Activated naive CD8-positive, alpha-beta T cell (primary cell): ENCODE results near the gene PEX13.
"Not testable (repeated sequence)": the region's sequence is repeated elsewhere in the genome, so short reads cannot be mapped to it uniquely, and the experiment has no call there.

Experiments
- H3K27ac Mint-ChIP-seq: one replicate; pipeline ENCODE4 v1.8.0; 2021; ENCODE audit warnings: mixed read lengths
- H3K27me3 Mint-ChIP-seq: one replicate; pipeline ENCODE4 v1.8.0; 2021; ENCODE audit warnings: mixed read lengths
- H3K36me3 Mint-ChIP-seq: one replicate; pipeline ENCODE4 v1.8.0; 2021; ENCODE audit warnings: mixed read lengths
- H3K4me1 Mint-ChIP-seq: one replicate; pipeline ENCODE4 v1.8.0; 2021; ENCODE audit warnings: low read depth, mixed read lengths
- H3K4me3 Mint-ChIP-seq: one replicate; pipeline ENCODE4 v1.8.0; 2021; ENCODE audit warnings: mild to moderate bottlenecking, mixed read lengths
- H3K9me3 Mint-ChIP-seq: one replicate; pipeline ENCODE4 v1.8.0; 2021; ENCODE audit warnings: low read depth, mixed read lengths

Gene PEX13

GRCh38 chr2:61017556-61018317 is at the start of gene PEX13, which contains the start of gene PUS10:
Gene PEX13 (plus strand): TSS chr2:61017720. CDS start chr2:61017760, 40 bp downstream.
Gene PUS10 (minus strand): TSS chr2:61018255. CDS start chr2:61011890, 6,365 bp downstream.
- Mint-ChIP-seq H3K27ac (peak within 1 kb of the TSS; percentile 100), H3K27me3 (no peaks in the 10 kb centered on the region), H3K4me3 (peak within 1 kb of the TSS; percentile 99), H3K4me1 (peaks cover 53% of the 10 kb centered on the region), H3K36me3 (peaks cover 7% of the 10 kb centered on the region), H3K9me3 (no peaks in the 10 kb centered on the region)

- H3K27me3 Mint-ChIP-seq, result no peaks in the 10 kb centered on the region
- no peak overlapping the region for H3K27ac Mint-ChIP-seq
- H3K4me3 Mint-ChIP-seq, result no peak overlapping the region
- peaks cover 21% of the 10 kb centered on the region for H3K4me1 Mint-ChIP-seq
- H3K9me3 Mint-ChIP-seq, result no peaks in the 10 kb centered on the region
- H3K36me3 Mint-ChIP-seq, result peaks cover 2% of the 10 kb centered on the region
Observed at GRCh38 chr2:60972889-60973656, 44.4 kb upstream of the PEX13 start.

GRCh38 chr2:60973705-60974104 is 43.8 kb upstream of the PEX13 start:
- peaks cover 19% of the 10 kb centered on the region for H3K4me1 Mint-ChIP-seq
- no peaks in the 10 kb centered on the region for H3K9me3 Mint-ChIP-seq
- H3K27ac Mint-ChIP-seq, result no peak overlapping the region
- no peaks in the 10 kb centered on the region for H3K36me3 Mint-ChIP-seq
- H3K27me3 Mint-ChIP-seq, result no peaks in the 10 kb centered on the region
- no peak overlapping the region for H3K4me3 Mint-ChIP-seq

- Mint-ChIP-seq H3K4me3 (no peak overlapping the region), H3K36me3 (no peaks in the 10 kb centered on the region), H3K27me3 (no peaks in the 10 kb centered on the region), H3K9me3 (no peaks in the 10 kb centered on the region), H3K27ac (no peak overlapping the region), H3K4me1 (peaks cover 17% of the 10 kb centered on the region)
Observed at GRCh38 chr2:60974652-60975051, 42.9 kb upstream of the PEX13 start.

GRCh38 chr2:60976256-60976850 is 41.2 kb upstream of the PEX13 start:
- Mint-ChIP-seq H3K27ac (no peak overlapping the region), H3K36me3 (no peaks in the 10 kb centered on the region), H3K4me3 (no peak overlapping the region), H3K27me3 (no peaks in the 10 kb centered on the region), H3K4me1 (peaks cover 13% of the 10 kb centered on the region), H3K9me3 (no peaks in the 10 kb centered on the region)

GRCh38 chr2:60976875-60977561 is 40.5 kb upstream of the PEX13 start:
- no peaks in the 10 kb centered on the region for H3K9me3 Mint-ChIP-seq
- peaks cover 9% of the 10 kb centered on the region for H3K4me1 Mint-ChIP-seq
- H3K27ac Mint-ChIP-seq, result no peak overlapping the region
- H3K27me3 Mint-ChIP-seq, result no peaks in the 10 kb centered on the region
- H3K4me3 Mint-ChIP-seq, result no peak overlapping the region
- H3K36me3 Mint-ChIP-seq, result no peaks in the 10 kb centered on the region

GRCh38 chr2:60977562-60977895 is 40.0 kb upstream of the PEX13 start:
- no peak overlapping the region for H3K4me3 Mint-ChIP-seq
- H3K27me3 Mint-ChIP-seq, result no peaks in the 10 kb centered on the region
- no peaks in the 10 kb centered on the region for H3K36me3 Mint-ChIP-seq
- H3K27ac Mint-ChIP-seq, result no peak overlapping the region
- H3K4me1 Mint-ChIP-seq, result peaks cover 7% of the 10 kb centered on the region
- H3K9me3 Mint-ChIP-seq, result no peaks in the 10 kb centered on the region

- Mint-ChIP-seq H3K4me1 (peaks cover 7% of the 10 kb centered on the region), H3K4me3 (no peak overlapping the region), H3K36me3 (no peaks in the 10 kb centered on the region), H3K27me3 (no peaks in the 10 kb centered on the region), H3K9me3 (no peaks in the 10 kb centered on the region), H3K27ac (no peak overlapping the region)
Observed at GRCh38 chr2:60979231-60979630, 38.3 kb upstream of the PEX13 start.

- Mint-ChIP-seq H3K27ac (no peak overlapping the region), H3K4me3 (no peak overlapping the region), H3K9me3 (no peaks in the 10 kb centered on the region), H3K27me3 (no peaks in the 10 kb centered on the region), H3K36me3 (no peaks in the 10 kb centered on the region), H3K4me1 (peaks cover 7% of the 10 kb centered on the region)
Observed at GRCh38 chr2:60980071-60980815, 37.3 kb upstream of the PEX13 start.

- not testable (repeated sequence) for H3K36me3 Mint-ChIP-seq, H3K27me3 Mint-ChIP-seq, H3K9me3 Mint-ChIP-seq, H3K4me3 Mint-ChIP-seq, H3K4me1 Mint-ChIP-seq, H3K27ac Mint-ChIP-seq
Observed at GRCh38 chr2:60982066-60982465, 35.5 kb upstream of the PEX13 start.

GRCh38 chr2:60984720-60985119 is 32.8 kb upstream of the PEX13 start:
- Mint-ChIP-seq H3K27ac (no peak overlapping the region), H3K27me3 (no peaks in the 10 kb centered on the region), H3K4me3 (no peak overlapping the region), H3K9me3 (no peaks in the 10 kb centered on the region), H3K36me3 (no peaks in the 10 kb centered on the region), H3K4me1 (no peaks in the 10 kb centered on the region)

- Mint-ChIP-seq H3K9me3 (no peaks in the 10 kb centered on the region), H3K27ac (no peak overlapping the region), H3K4me3 (no peak overlapping the region), H3K36me3 (peaks cover 7% of the 10 kb centered on the region), H3K4me1 (no peaks in the 10 kb centered on the region), H3K27me3 (no peaks in the 10 kb centered on the region)
Observed at GRCh38 chr2:60987041-60987440, 30.5 kb upstream of the PEX13 start.

- not testable (repeated sequence) for H3K9me3 Mint-ChIP-seq, H3K27ac Mint-ChIP-seq, H3K36me3 Mint-ChIP-seq, H3K27me3 Mint-ChIP-seq, H3K4me3 Mint-ChIP-seq, H3K4me1 Mint-ChIP-seq
Observed at GRCh38 chr2:60987656-60988055, 29.9 kb upstream of the PEX13 start.

GRCh38 chr2:60989259-60989658 is 28.3 kb upstream of the PEX13 start:
- Mint-ChIP-seq H3K4me1 (peaks cover 4% of the 10 kb centered on the region), H3K27ac (no peak overlapping the region), H3K27me3 (no peaks in the 10 kb centered on the region), H3K9me3 (no peaks in the 10 kb centered on the region), H3K4me3 (no peak overlapping the region), H3K36me3 (peaks cover 11% of the 10 kb centered on the region)
